GM04503 (cell line): ENCODE data around the gene SCAF1.

Experiments
- DNase-seq: peaks from one replicate; pipeline ENCODE4 v3.0.0-alpha.2; 2012; ENCODE audit warnings: low read depth

The SCAF1 gene

GRCh38 chr19:49646586-49646985, 4.6 kb downstream of the SCAF1 start:
- DNase-seq = no peak

- no peak for DNase-seq
These were observed 9.2 kb downstream of the SCAF1 start for GRCh38 chr19:49651029-49651819.

GRCh38 chr19:49651820-49652550, 10.0 kb downstream of the SCAF1 start:
- no peak for DNase-seq

GRCh38 chr19:49652551-49653465, 10.8 kb downstream of the SCAF1 start:
- no peak for DNase-seq

- no peak for DNase-seq
These were observed 11.4 kb downstream of the SCAF1 start for GRCh38 chr19:49653466-49653806.

- no peak for DNase-seq
These were observed 12.6 kb downstream of the SCAF1 start for GRCh38 chr19:49654581-49654980.

- DNase-seq = no peak
These were observed 13.8 kb downstream of the SCAF1 start for GRCh38 chr19:49655570-49656455.

- no peak for DNase-seq
These were observed 14.6 kb downstream of the SCAF1 start for GRCh38 chr19:49656456-49657109.

GRCh38 chr19:49657493-49658138, 15.6 kb downstream of the SCAF1 start:
- no peak for DNase-seq

- DNase-seq = no peak
These were observed 16.1 kb downstream of the SCAF1 start for GRCh38 chr19:49658139-49658517.

- no peak for DNase-seq
These were observed 16.8 kb downstream of the SCAF1 start for GRCh38 chr19:49658566-49659442.

- no peak for DNase-seq
These were observed 18.4 kb downstream of the SCAF1 start for GRCh38 chr19:49660338-49660961.

- no peak for DNase-seq
These were observed 20.0 kb downstream of the SCAF1 start for GRCh38 chr19:49662011-49662410.

GRCh38 chr19:49663224-49663623, 21.2 kb downstream of the SCAF1 start:
- DNase-seq = no peak

GRCh38 chr19:49664171-49665035, 22.4 kb downstream of the SCAF1 start:
- no peak for DNase-seq

- DNase-seq = no peak
These were observed 23.0 kb downstream of the SCAF1 start for GRCh38 chr19:49665036-49665350.

GRCh38 chr19:49665351-49666119, 23.5 kb downstream of the SCAF1 start, which contains the start of the genes BCL2L12 and IRF3:
TSS of gene BCL2L12 (plus strand) at chr19:49665933. CDS start at chr19:49666693, 760 bp downstream.
TSS of gene IRF3 (minus strand) at chr19:49665857. CDS start at chr19:49664838, 1,019 bp downstream.
- peak; percentile 76 for DNase-seq
